Panc1 (cell line): ENCODE results near the gene CYP4F22.

Source experiments
- POLR2AphosphoS5 ChIP-seq: IDR thresholded peaks from 2 replicates; pipeline ENCODE4 v1.6.1; 2012; ENCODE audit warnings: mild to moderate bottlenecking, low read depth, low read length, moderate library complexity
- REST ChIP-seq, 2 experiments: IDR thresholded peaks; 2 replicates each; pipeline ENCODE4 v1.6.1; 2011 to 2012; ENCODE audit warnings: low read depth in 2 of 2, control low read depth in 1 of 2, low read length in 1 of 2, mild to moderate bottlenecking in 1 of 2, moderate library complexity in 1 of 2; ENCODE audit not compliant: insufficient read depth in 1 of 2
- SIN3A ChIP-seq: IDR thresholded peaks from 2 replicates; pipeline ENCODE4 v1.6.1; 2012; ENCODE audit warnings: low read depth, mild to moderate bottlenecking, low read length, moderate library complexity, borderline replicate concordance; ENCODE audit not compliant: insufficient read depth
- TCF7L2 ChIP-seq: IDR thresholded peaks from 2 replicates; pipeline ENCODE4 v1.6.1; 2011; ENCODE audit warnings: mild to moderate bottlenecking, low read depth, low read length, inconsistent platforms
- TF ChIP-seq, protein P1 (sequence below): fragments of 450-650 bp; IDR thresholded peaks from 2 replicates; pipeline ENCODE4 v1.5.1; 2017; ENCODE audit warnings: mild to moderate bottlenecking

DNA sequence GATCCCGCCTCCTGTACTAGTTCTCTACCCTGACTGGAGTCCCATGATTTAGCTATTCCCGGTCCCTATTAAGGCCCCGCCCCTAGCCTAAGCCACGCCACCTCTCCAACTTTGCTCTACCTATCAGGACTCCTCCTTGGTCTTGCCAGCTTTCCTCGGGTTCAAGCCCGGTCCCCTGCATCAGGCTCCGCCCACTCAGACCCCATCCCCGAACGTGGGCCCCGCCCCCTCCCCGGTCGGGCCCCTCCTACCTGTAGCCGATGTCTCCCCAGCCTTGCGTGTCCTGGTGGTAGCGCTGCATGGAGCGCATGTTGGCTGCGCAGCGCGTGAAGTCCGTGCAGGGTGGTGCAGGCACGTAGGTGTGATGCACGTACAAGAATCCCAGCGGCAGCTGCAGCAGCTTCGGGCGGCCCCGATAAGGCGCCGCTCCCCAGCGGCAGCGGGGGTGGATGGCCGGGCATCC, 36.7 kb upstream of the CYP4F22 start:
- TF ChIP-seq, protein P1, sequence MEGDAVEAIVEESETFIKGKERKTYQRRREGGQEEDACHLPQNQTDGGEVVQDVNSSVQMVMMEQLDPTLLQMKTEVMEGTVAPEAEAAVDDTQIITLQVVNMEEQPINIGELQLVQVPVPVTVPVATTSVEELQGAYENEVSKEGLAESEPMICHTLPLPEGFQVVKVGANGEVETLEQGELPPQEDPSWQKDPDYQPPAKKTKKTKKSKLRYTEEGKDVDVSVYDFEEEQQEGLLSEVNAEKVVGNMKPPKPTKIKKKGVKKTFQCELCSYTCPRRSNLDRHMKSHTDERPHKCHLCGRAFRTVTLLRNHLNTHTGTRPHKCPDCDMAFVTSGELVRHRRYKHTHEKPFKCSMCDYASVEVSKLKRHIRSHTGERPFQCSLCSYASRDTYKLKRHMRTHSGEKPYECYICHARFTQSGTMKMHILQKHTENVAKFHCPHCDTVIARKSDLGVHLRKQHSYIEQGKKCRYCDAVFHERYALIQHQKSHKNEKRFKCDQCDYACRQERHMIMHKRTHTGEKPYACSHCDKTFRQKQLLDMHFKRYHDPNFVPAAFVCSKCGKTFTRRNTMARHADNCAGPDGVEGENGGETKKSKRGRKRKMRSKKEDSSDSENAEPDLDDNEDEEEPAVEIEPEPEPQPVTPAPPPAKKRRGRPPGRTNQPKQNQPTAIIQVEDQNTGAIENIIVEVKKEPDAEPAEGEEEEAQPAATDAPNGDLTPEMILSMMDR = no peak
- TF ChIP-seq SIN3A = no peak
- TF ChIP-seq POLR2AphosphoS5 = no peak
- no peak for TF ChIP-seq REST (IDR thresholded peaks at IDR 0.05; ENCODE audit: insufficient read depth in 1 of 2, low read depth in 2 of 2, low read length in 1 of 2)
- no peak for TF ChIP-seq TCF7L2
